ENCODE results near the gene DENND4A. TPM values are rescaled to one million over a fixed set of nuclear protein-coding genes. Genes with fewer than 3 reads are reported as not detected.

DENND4A gene
- total RNA-seq, 4 donors from 2014 or later, result 24.4 to 46.4 (median 33.1) TPM

DNA sequence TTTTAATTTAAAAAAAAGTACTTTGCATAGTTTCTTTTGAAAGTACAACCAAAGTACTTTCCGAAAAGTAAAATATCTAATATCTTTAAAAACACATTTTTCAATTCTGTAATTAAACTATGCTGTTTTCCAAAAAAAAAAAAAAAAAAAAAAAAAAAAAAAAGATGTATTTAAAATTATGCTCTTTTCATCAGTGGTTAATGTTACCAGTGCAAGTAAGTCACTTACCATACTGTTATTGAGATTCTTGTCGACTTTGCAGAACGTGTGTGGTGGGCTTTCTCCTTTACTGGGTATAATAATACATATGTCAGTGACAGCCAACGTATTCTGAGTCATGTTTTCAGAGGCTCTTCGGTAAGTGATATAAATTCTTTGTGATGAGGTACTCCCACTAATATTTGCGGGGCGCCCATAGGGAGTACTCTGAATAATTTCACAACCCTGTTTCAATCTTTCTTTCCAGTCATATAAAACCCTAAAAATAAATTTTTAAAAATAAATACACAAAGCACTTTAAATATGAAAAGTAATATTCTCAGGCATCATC, 39.9 kb downstream of the DENND4A start:
- no peaks in the 10 kb centered on the region for H3K9me3 ChIP-seq
- no peaks in the 10 kb centered on the region for H3K36me3 ChIP-seq
- H3K27me3 ChIP-seq, result no peaks in the 10 kb centered on the region
- no peak overlapping the region for H3K27ac ChIP-seq
- TF ChIP-seq, protein P1, sequence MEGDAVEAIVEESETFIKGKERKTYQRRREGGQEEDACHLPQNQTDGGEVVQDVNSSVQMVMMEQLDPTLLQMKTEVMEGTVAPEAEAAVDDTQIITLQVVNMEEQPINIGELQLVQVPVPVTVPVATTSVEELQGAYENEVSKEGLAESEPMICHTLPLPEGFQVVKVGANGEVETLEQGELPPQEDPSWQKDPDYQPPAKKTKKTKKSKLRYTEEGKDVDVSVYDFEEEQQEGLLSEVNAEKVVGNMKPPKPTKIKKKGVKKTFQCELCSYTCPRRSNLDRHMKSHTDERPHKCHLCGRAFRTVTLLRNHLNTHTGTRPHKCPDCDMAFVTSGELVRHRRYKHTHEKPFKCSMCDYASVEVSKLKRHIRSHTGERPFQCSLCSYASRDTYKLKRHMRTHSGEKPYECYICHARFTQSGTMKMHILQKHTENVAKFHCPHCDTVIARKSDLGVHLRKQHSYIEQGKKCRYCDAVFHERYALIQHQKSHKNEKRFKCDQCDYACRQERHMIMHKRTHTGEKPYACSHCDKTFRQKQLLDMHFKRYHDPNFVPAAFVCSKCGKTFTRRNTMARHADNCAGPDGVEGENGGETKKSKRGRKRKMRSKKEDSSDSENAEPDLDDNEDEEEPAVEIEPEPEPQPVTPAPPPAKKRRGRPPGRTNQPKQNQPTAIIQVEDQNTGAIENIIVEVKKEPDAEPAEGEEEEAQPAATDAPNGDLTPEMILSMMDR (IDR thresholded peaks at IDR 0.05 in 4 of 5, conservative IDR thresholded peaks at IDR 0.05 in 1 of 5), result no peak
- TF ChIP-seq POLR2A (IDR thresholded peaks at IDR 0.05), result no peak
- H3K4me1 ChIP-seq, result no peaks in the 10 kb centered on the region
- in situ Hi-C loops (cut with MboI; ENCODE audit: low sequenced_read_pairs in 4 of 4), result no loop called here
- H3K4me3 ChIP-seq, result no peak overlapping the region
- DNase-seq, result no peak
- intact Hi-C loops (cut with DNase I; ENCODE audit: low total_unique reads), result no loop called here
- no peak for ATAC-seq

DNA sequence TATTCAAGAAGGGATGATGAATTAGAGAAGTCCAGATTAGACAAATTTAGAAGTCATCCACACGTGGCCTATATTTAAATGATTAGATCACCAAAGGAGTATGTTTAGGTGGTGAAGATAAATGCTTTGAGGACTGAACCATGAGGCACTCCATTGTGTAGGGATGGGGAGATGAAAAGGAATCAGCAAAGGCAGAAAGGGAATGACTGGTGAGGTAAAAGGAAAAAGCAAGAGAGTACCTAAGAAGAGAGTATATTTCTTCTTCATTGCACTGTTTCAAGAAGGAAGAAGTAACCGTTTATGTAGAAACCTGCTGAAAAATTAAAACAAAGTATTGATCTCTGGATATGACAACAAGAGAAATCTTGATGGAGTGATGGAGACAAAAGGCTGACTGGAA, 40.7 kb downstream of the DENND4A start:
- no peak for ATAC-seq
- TF ChIP-seq, protein P1 (IDR thresholded peaks at IDR 0.05 in 4 of 5, conservative IDR thresholded peaks at IDR 0.05 in 1 of 5), result no peak
- no peak for TF ChIP-seq POLR2A (IDR thresholded peaks at IDR 0.05)
- H3K9me3 ChIP-seq, result no peaks in the 10 kb centered on the region
- H3K27me3 ChIP-seq, result no peaks in the 10 kb centered on the region
- H3K36me3 ChIP-seq, result no peaks in the 10 kb centered on the region
- in situ Hi-C loops (cut with MboI; ENCODE audit: low sequenced_read_pairs in 4 of 4), result no loop called here
- intact Hi-C loops (cut with DNase I; ENCODE audit: low total_unique reads), result no loop called here
- no peak for DNase-seq
- no peaks in the 10 kb centered on the region for H3K4me1 ChIP-seq
- no peak overlapping the region for H3K4me3 ChIP-seq
- H3K27ac ChIP-seq, result no peak overlapping the region

DNA sequence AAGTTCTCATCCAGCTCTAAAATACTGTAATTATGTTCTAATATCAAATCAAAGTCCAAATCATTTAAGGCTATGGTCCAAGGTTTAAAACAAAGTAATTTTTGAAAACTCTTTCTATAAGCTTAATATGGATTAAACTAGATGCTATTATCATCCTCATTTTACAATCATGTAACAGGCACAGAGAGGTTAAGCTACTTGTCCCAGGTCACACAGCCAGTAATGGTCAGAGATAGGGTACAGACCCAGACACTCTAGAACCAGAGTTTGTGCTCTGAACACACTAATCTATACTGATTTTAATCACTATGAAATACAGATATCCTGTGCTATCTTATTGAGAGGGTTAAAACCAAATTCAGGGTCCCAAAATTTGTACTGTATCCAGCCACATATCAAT, 44.8 kb downstream of the DENND4A start:
- Histone ChIP-seq H3K4me1 (no peaks in the 10 kb centered on the region), H3K9me3 (no peaks in the 10 kb centered on the region), H3K27me3 (no peaks in the 10 kb centered on the region), H3K27ac (no peak overlapping the region), H3K4me3 (no peak overlapping the region), H3K36me3 (no peaks in the 10 kb centered on the region)
- intact Hi-C loops (cut with DNase I; ENCODE audit: low total_unique reads) (no loop called here), in situ Hi-C loops (cut with MboI; ENCODE audit: low sequenced_read_pairs in 4 of 4) (no loop called here)
- no peak for ATAC-seq
- TF ChIP-seq POLR2A (IDR thresholded peaks at IDR 0.05), result no peak
- TF ChIP-seq, protein P1 (IDR thresholded peaks at IDR 0.05 in 4 of 5, conservative IDR thresholded peaks at IDR 0.05 in 1 of 5), result no peak
- DNase-seq, result no peak

DNA sequence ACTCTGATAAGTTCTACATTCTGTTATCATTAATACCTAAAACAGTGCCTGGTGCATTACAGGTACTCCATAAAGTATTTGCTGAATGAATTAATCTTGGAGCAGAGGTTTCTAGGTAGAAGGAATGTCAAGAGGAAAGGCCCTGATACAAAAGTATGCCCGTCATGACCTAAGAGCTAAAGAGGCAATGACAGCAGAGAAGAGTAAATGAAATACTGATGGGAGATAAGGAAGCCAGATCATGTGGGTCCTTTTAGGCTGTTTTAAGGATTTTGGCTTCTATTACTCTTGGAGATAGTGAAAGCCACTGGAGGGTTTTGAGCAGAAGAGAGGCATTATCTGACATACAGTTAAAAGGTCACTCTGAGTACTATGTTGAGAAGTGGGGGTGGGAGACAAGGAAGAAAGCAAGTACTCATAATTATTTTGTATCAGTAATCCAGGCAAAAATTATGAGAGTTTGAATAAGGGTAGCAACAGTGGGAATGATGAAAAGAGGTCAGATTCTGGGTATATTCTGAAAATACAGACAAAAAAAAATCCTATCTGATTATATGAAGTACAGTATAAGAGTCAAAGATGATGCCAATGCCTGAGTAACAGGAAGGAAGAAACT, 48.3 kb downstream of the DENND4A start:
- H3K27ac ChIP-seq, result no peak overlapping the region
- no peaks in the 10 kb centered on the region for H3K4me1 ChIP-seq
- in situ Hi-C loops (cut with MboI; ENCODE audit: low sequenced_read_pairs in 4 of 4), result no loop called here
- DNase-seq (no peak), ATAC-seq (no peak)
- no peak overlapping the region for H3K4me3 ChIP-seq
- no peaks in the 10 kb centered on the region for H3K9me3 ChIP-seq
- peaks cover 0 to 23% of the 10 kb centered on the region in 2 donors for H3K36me3 ChIP-seq
- intact Hi-C loops (cut with DNase I; ENCODE audit: low total_unique reads), result no loop called here
- no peaks in the 10 kb centered on the region for H3K27me3 ChIP-seq
- TF ChIP-seq POLR2A (IDR thresholded peaks at IDR 0.05), result no peak

DNA sequence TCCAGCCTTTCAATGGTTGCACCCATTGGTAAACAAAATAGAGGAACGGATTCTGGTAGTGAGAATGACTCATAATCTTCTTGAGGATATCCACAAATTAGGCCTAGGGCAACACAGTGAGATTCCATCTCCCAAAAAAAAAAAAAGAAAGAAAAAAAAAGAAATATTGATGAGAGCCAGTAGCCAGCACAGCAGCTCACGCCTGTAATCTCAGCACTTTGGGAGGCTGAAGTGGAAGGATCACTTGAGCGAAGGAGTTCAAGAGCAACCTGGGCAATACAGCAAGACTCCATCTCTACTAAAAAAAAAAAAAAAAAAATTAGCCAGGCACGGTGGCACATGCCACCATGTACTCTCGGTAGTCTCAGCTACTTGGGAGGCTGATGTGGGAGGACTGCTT, 51.9 kb downstream of the DENND4A start:
- Histone ChIP-seq H3K9me3 (no peaks in the 10 kb centered on the region), H3K36me3 (peaks cover 11 to 48% of the 10 kb centered on the region in 2 donors), H3K27me3 (no peaks in the 10 kb centered on the region), H3K27ac (no peak overlapping the region), H3K4me3 (no peak overlapping the region), H3K4me1 (no peaks in the 10 kb centered on the region)
- ATAC-seq (no peak), DNase-seq (no peak)
- TF ChIP-seq POLR2A (IDR thresholded peaks at IDR 0.05), result no peak
- TF ChIP-seq, protein P1 (IDR thresholded peaks at IDR 0.05 in 4 of 5, conservative IDR thresholded peaks at IDR 0.05 in 1 of 5), result no peak
- intact Hi-C loops (cut with DNase I; ENCODE audit: low total_unique reads), result no loop called here
- in situ Hi-C loops (cut with MboI; ENCODE audit: low sequenced_read_pairs in 4 of 4), result no loop called here
